Spleen (tissue), 11 donors: Measurements from ENCODE around the gene DAPK2. TPM values are rescaled to one million over a fixed set of nuclear protein-coding genes. Genes with fewer than 3 reads are reported as not detected.

Source experiments
- DNase-seq: peaks from one replicate; pipeline ENCODE4 v3.0.0-alpha.2; 2020
- H3K27ac ChIP-seq, 8 donors: fragments of 200-600 bp; sonication (generic) in 7 of 8; 1 replicate in 4 of 8; 2 replicates in 4 of 8; pipeline versions ENCODE4 v1.5.0 to v1.8.0; 2016 to 2021; ENCODE audit warnings: inconsistent platforms in 4 of 8, mild to moderate bottlenecking in 4 of 8, moderate library complexity in 1 of 8
- H3K27me3 ChIP-seq, 7 donors: fragments of 200-600 bp; sonication (generic) in 6 of 7; replicated peaks in 1 of 7; 1 replicate in 4 of 7; 2 replicates in 3 of 7; pipeline versions ENCODE4 v1.5.0 to v1.8.0; 2016 to 2021; ENCODE audit warnings: inconsistent platforms in 3 of 7, mild to moderate bottlenecking in 1 of 7
- H3K36me3 ChIP-seq, 6 donors: fragments of 200-600 bp; sonication (generic) in 5 of 6; 1 replicate in 4 of 6; 2 replicates in 2 of 6; pipeline versions ENCODE4 v1.5.0 to v1.8.0; 2016 to 2021; ENCODE audit warnings: inconsistent platforms in 2 of 6
- H3K4me1 ChIP-seq, 6 donors: fragments of 200-600 bp; sonication (generic) in 5 of 6; 1 replicate in 3 of 6; 2 replicates in 3 of 6; pipeline versions ENCODE4 v1.5.0 to v1.8.0; 2016 to 2021; ENCODE audit warnings: inconsistent platforms in 3 of 6
- H3K4me3 ChIP-seq, 8 donors: fragments of 200-600 bp; sonication (generic) in 7 of 8; 1 replicate in 4 of 8; 2 replicates in 4 of 8; pipeline versions ENCODE4 v1.5.0 to v1.8.0; 2016 to 2021; ENCODE audit warnings: inconsistent platforms in 4 of 8, mild to moderate bottlenecking in 4 of 8, moderate library complexity in 2 of 8
- H3K9me3 ChIP-seq, 8 donors: fragments of 200-600 bp; sonication (generic) in 7 of 8; 1 replicate in 4 of 8; 2 replicates in 4 of 8; pipeline versions ENCODE4 v1.5.0 to v1.8.0; 2016 to 2021; ENCODE audit warnings: inconsistent platforms in 4 of 8
- CTCF ChIP-seq, 11 experiments: fragments of 200-600 bp in 7 of 11; fragments of 450-650 bp in 4 of 11; sonication (generic) in 4 of 11; IDR thresholded peaks in 8 of 11; conservative IDR thresholded peaks in 3 of 11; 1 replicate in 7 of 11; 2 replicates in 4 of 11; pipeline versions ENCODE4 v1.4.0 to v1.8.0; 2016 to 2021; ENCODE audit warnings: antibody characterized with exemption in 11 of 11, inconsistent platforms in 4 of 11, mild to moderate bottlenecking in 1 of 11
- POLR2A ChIP-seq, 3 donors: fragments of 450-650 bp; IDR thresholded peaks; one replicate each; pipeline ENCODE4 v1.5.1; 2017; ENCODE audit warnings: antibody characterized with exemption in 3 of 3, mild to moderate bottlenecking in 1 of 3
- POLR2AphosphoS5 ChIP-seq, 3 donors: sonication (generic); formaldehyde crosslinking; IDR thresholded peaks; one replicate each; pipeline ENCODE4 v1.5.1; 2017; ENCODE audit warnings: antibody characterized with exemption in 3 of 3
- WGBS, 5 donors: extraction: QIAGEN DNeasy Blood & Tissue Kit in 3 of 5; methylation state at CpG; one replicate each; pipeline versions ENCODE4 v1.1.5 to v1.1.7; 2013 to 2018; 5-methylcytosine and 5-hydroxymethylcytosine counted together
- intact Hi-C: fragments of 100-400 bp; cut with DNase I; formaldehyde crosslinking; loops from one replicate; pipeline ENCODE4 v1.15.0; 2023; ENCODE audit warnings: low total_unique reads
- polyA plus RNA-seq, 3 donors: library from polyadenylated mRNA; stranded (reverse); fragments of 200-250 nt; gene quantifications; one replicate each; pipeline ENCODE4 v1.2.1, GENCODE V29; 2013
- total RNA-seq, 7 donors: library from RNA; depleted of rRNA in 3 of 7; stranded (reverse); fragments of >200 nt in 3 of 7; fragmentation: NEBNext Ultra II Directional in 4 of 7; extraction: Animal tissue kit (Norgen Biotek cat#: 25700) in 4 of 7; gene quantifications; one replicate each; pipeline versions ENCODE4 v1.1.0 to v1.2.1, GENCODE V29; 2016 to 2021
- donor health status: healthy with polysubstance abuse.
- donor health status: DM: no; HTN: no; CAD: no; lungs with moderate emphysema.
- donor health status: DM: no; HTN: no; CAD: no.
- donor health status: Bipolar disorder and iron deficiency.
- donor health status: healthy.
- donor health status: DM: no; HTN: no; CAD: no.
- donor health status: DM: yes; HTN: yes; CAD: no.

The DAPK2 gene
- total and polyA plus RNA-seq, 10 donors: 4.9 to 38.3 (median 15.5) TPM

- no peaks in the 10 kb centered on the region for H3K27me3 ChIP-seq
- DNase-seq: no peak
- WGBS, 5 donors: 55 to 96% (median 69%) methylated on average over 5 of the region's 5 CpGs
- peak overlapping the region in 1 of 8 donors; percentile 25 for H3K27ac ChIP-seq
- H3K4me1 ChIP-seq: peaks cover 12 to 62% (median 43%) of the 10 kb centered on the region in 6 donors
- no peaks in the 10 kb centered on the region for H3K9me3 ChIP-seq
- intact Hi-C loops: no loop called here
- no peak for TF ChIP-seq CTCF (IDR thresholded peaks at IDR 0.05 in 8 of 11, conservative IDR thresholded peaks at IDR 0.05 in 3 of 11)
- peak in 1 of 3 donors; percentile 13 for TF ChIP-seq POLR2AphosphoS5 (IDR thresholded peaks at IDR 0.05)
- H3K4me3 ChIP-seq: no peak overlapping the region
- peaks cover 0 to 2% (median 0%) of the 10 kb centered on the region in 6 donors for H3K36me3 ChIP-seq
These were observed 31.3 kb downstream of the DAPK2 start for GRCh38 chr15:64014995-64015394.

GRCh38 chr15:64013179-64014062 is 32.9 kb downstream of the DAPK2 start:
- Histone ChIP-seq H3K36me3 (no peaks in the 10 kb centered on the region), H3K4me1 (peaks cover 17 to 78% (median 59%) of the 10 kb centered on the region in 6 donors), H3K9me3 (no peaks in the 10 kb centered on the region), H3K27me3 (no peaks in the 10 kb centered on the region), H3K4me3 (no peak overlapping the region), H3K27ac (peak overlapping the region in 6 of 8 donors; percentile 1 to 44 (median 28))
- 66 to 70% (median 68%) methylated on average over 3 of the region's 3 CpGs for WGBS, 5 donors
- intact Hi-C loops: no loop called here
- DNase-seq: no peak
- no peak for TF ChIP-seq POLR2A (IDR thresholded peaks at IDR 0.05)

- no peaks in the 10 kb centered on the region for H3K27me3 ChIP-seq
- no peak overlapping the region for H3K4me3 ChIP-seq
- no peaks in the 10 kb centered on the region for H3K9me3 ChIP-seq
- TF ChIP-seq CTCF (IDR thresholded peaks at IDR 0.05 in 8 of 11, conservative IDR thresholded peaks at IDR 0.05 in 3 of 11) (no peak), POLR2A (IDR thresholded peaks at IDR 0.05) (no peak), POLR2AphosphoS5 (IDR thresholded peaks at IDR 0.05) (no peak)
- WGBS, 5 donors: 26 to 61% (median 43%) methylated on average over 1 of the region's 1 CpG
- intact Hi-C loops: no loop called here
- DNase-seq: no peak
- peaks cover 17 to 84% (median 62%) of the 10 kb centered on the region in 6 donors for H3K4me1 ChIP-seq
- peak overlapping the region in 5 of 8 donors; percentile 15 to 84 (median 70) for H3K27ac ChIP-seq
- no peaks in the 10 kb centered on the region for H3K36me3 ChIP-seq
These were observed 34.5 kb downstream of the DAPK2 start for GRCh38 chr15:64011736-64012135.

GRCh38 chr15:64010719-64011118 is 35.6 kb downstream of the DAPK2 start:
- Histone ChIP-seq H3K4me1 (peaks cover 17 to 92% (median 62%) of the 10 kb centered on the region in 6 donors), H3K27ac (peak overlapping the region in 7 of 8 donors; percentile 10 to 84 (median 63))
- WGBS, 5 donors: 21 to 40% (median 30%) methylated on average over 3 of the region's 3 CpGs

More at GRCh38 chr15:64010719-64011118, 35.6 kb downstream of the DAPK2 start:
- Histone ChIP-seq H3K4me3 (no peak overlapping the region), H3K27me3 (no peaks in the 10 kb centered on the region), H3K36me3 (no peaks in the 10 kb centered on the region), H3K9me3 (no peaks in the 10 kb centered on the region)
- intact Hi-C loops: no loop called here
- TF ChIP-seq POLR2A (IDR thresholded peaks at IDR 0.05): no peak
- TF ChIP-seq POLR2AphosphoS5 (IDR thresholded peaks at IDR 0.05): peak in 2 of 3 donors; percentile 58 to 80
- peak in 9 of 11 experiments; percentile 10 to 54 (median 32) for TF ChIP-seq CTCF (IDR thresholded peaks at IDR 0.05 in 8 of 11, conservative IDR thresholded peaks at IDR 0.05 in 3 of 11)
- DNase-seq: peak; percentile 92
